Pancreas (tissue), 10 donors: ENCODE data around the gene NR4A2. TPM values are rescaled to one million over a fixed set of nuclear protein-coding genes. Genes with fewer than 3 reads are reported as not detected.

Experiments
- ATAC-seq, 4 donors: fragments of 200-7000 bp; cut with Tn5 transposase; one replicate each; pipeline versions ENCODE4 v1.8.0 to v1.9.1; 2020; ENCODE audit warnings: mild to moderate bottlenecking in 4 of 4, moderate library complexity in 4 of 4
- DNase-seq, 6 donors: peaks; one replicate each; pipeline ENCODE4 v3.0.0-alpha.2; 2020
- FAIRE-seq: peaks from 2 replicates; lab custom pipeline; 2012; peaks lifted over from hg19 to GRCh38; lab: Jason Lieb, UNC
- H3K27ac ChIP-seq, 4 donors: fragments of 200-600 bp; sonication (generic); 1 replicate in 3 of 4; 2 replicates in 1 of 4; pipeline versions ENCODE4 v1.5.0 to v1.8.0; 2020
- H3K27me3 ChIP-seq, 4 donors: fragments of 200-600 bp; one replicate each; pipeline ENCODE4 v1.8.0; 2021
- H3K36me3 ChIP-seq, 3 donors: fragments of 200-600 bp; sonication (generic) in 1 of 3; one replicate each; pipeline versions ENCODE4 v1.5.0 to v1.8.0; 2020 to 2021
- H3K4me1 ChIP-seq, 3 donors: fragments of 200-600 bp; one replicate each; pipeline ENCODE4 v1.8.0; 2021
- H3K4me3 ChIP-seq, 4 donors: fragments of 200-600 bp; sonication (generic) in 2 of 4; one replicate each; pipeline versions ENCODE4 v1.5.0 to v1.8.0; 2020 to 2021
- H3K9me3 ChIP-seq, 4 donors: fragments of 200-600 bp; one replicate each; pipeline ENCODE4 v1.8.0; 2021
- CTCF ChIP-seq, 4 donors: fragments of 200-600 bp; sonication (generic) in 3 of 4; IDR thresholded peaks; one replicate each; pipeline versions ENCODE4 v1.5.0 to v1.8.0; 2021; ENCODE audit warnings: antibody characterized with exemption in 4 of 4
- WGBS, 2 donors: extraction: QIAGEN DNeasy Blood & Tissue Kit; methylation state at CpG; one replicate each; pipeline ENCODE4 v1.1.7; 2013; 5-methylcytosine and 5-hydroxymethylcytosine counted together
- intact Hi-C, 3 donors: fragments of 100-400 bp; cut with DNase I; formaldehyde crosslinking; loops; one replicate each; pipeline versions ENCODE4 v1.11.1 to v1.14.2; 2022
- polyA plus RNA-seq, 2 donors: library from polyadenylated mRNA; stranded (reverse); fragments of 200-250 nt; gene quantifications; one replicate each; pipeline ENCODE4 v1.2.3, GENCODE V29; 2013
- total RNA-seq, 6 donors: library from RNA; stranded (reverse); fragmentation: NEBNext Ultra II Directional in 4 of 6; extraction: Animal tissue kit (Norgen Biotek cat#: 25700) in 4 of 6; gene quantifications; one replicate each; pipeline versions ENCODE4 v1.2.1 to v1.2.4, GENCODE V29; 2021 to 2023
- donor health status: healthy with polysubstance abuse.
- donor health status: DM: no; HTN: no; CAD: no; lungs with moderate emphysema.
- donor health status: DM: no; HTN: no; CAD: no.
- donor health status: control.
- donor health status: control.
- donor health status: Bipolar disorder and iron deficiency.
- donor health status: DM: yes; HTN: yes; CAD: no.
- donor health status: DM: no; HTN: no; CAD: no.
- donor health status: DM: no; HTN: no; CAD: no.
- donor health status: DM: yes; HTN: yes; CAD: no.

NR4A2 gene
- total and polyA plus RNA-seq, 8 donors: 1.3 to 18.0 (median 3.7) TPM

DNA sequence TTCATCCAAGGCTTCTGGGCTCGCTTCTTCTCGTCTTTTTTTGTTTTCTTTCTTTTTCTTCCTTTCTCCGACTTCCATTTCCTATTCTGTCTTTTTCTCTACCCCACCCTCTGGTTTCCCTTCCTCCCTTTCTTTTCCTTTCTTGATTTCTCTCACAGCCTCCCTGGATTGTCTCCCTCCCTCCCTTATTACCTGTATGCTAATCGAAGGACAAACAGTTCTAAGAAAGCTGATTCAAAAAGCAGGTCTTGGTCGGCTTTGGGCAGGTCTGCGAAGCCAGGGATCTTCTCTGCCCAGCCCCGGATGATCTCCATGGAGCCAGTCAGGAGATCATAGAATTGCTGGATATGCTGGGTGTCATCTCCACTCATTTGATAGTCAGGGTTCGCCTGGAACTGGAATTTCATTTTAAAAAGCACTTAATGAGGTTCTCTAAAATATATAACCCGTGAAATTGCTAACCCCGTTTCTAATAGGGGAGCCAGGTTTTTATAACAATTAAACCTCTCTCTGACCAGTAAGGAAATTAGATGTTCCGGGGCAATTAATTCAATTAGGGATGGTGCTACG is 5.9 kb downstream of the NR4A2 start:
- FAIRE-seq (no peak), ATAC-seq (no peak), DNase-seq (no peak)
- H3K36me3 ChIP-seq: peaks cover 0 to 30% (median 6%) of the 10 kb centered on the region in 3 donors
- H3K4me3 ChIP-seq: no peak overlapping the region
- H3K27ac ChIP-seq: no peak overlapping the region
- 89 to 92% methylated on average over 12 of the region's 12 CpGs for WGBS, 2 donors
- no peaks in the 10 kb centered on the region for H3K9me3 ChIP-seq
- no peak for TF ChIP-seq CTCF (IDR thresholded peaks at IDR 0.05)
- peaks cover 0 to 8% (median 0%) of the 10 kb centered on the region in 3 donors for H3K4me1 ChIP-seq
- no peaks in the 10 kb centered on the region for H3K27me3 ChIP-seq
- intact Hi-C loops: loop anchor here in 1 of 3 donors (10.0 kb wide), 1 partner anchor 268 kb away; no protein-coding TSS in a partner anchor

DNA sequence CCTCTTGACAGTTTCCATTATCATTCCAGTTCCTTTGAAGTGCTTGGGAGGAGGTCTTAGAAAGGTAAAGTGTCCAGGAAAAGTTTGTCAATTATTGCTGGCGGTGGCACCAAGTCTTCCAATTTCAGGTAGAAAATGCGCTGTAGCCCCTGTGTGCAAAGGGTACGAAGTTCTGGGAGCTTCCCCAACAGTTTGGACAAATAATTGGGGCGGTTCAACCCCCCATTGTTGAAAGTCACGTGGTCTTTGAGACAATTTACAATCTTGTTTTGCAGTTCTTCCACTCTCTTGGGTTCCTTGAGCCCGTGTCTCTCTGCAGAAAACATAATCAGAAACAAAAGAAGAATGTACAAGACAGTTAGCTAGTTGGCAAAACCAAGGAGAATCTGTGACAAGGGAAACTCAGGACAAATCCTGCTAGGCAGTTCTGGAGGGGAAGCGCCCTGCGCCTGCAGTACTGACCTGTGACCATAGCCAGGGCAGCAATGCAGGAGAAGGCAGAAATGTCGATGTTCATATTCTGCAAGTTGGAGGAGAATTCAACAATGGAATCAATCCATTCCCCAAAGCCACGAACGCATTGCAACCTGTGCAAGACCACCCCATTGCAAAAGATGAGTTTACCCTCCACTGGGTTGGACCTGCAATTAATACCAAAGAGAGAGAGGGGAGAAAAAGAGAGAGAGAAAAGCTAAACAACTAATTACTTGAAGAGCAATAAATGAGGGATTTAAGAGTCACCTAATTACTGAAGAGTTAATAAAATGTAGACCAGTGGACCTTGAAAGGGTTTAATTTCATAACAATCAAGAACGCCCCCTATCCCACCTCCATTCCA is 6.6 kb downstream of the NR4A2 start:
- intact Hi-C loops: loop anchor here in 1 of 3 donors (10.0 kb wide), 1 partner anchor 269 kb away; no protein-coding TSS in a partner anchor
- no peak for DNase-seq
- H3K36me3 ChIP-seq: peaks cover 0 to 30% (median 6%) of the 10 kb centered on the region in 3 donors
- 89 to 91% methylated on average over 12 of the region's 12 CpGs for WGBS, 2 donors
- TF ChIP-seq CTCF (IDR thresholded peaks at IDR 0.05): no peak
- peaks cover 0 to 7% (median 0%) of the 10 kb centered on the region in 3 donors for H3K4me1 ChIP-seq
- FAIRE-seq: no peak
- no peaks in the 10 kb centered on the region for H3K27me3 ChIP-seq
- H3K27ac ChIP-seq: no peak overlapping the region
- no peaks in the 10 kb centered on the region for H3K9me3 ChIP-seq
- ATAC-seq: no peak
- no peak overlapping the region for H3K4me3 ChIP-seq

DNA sequence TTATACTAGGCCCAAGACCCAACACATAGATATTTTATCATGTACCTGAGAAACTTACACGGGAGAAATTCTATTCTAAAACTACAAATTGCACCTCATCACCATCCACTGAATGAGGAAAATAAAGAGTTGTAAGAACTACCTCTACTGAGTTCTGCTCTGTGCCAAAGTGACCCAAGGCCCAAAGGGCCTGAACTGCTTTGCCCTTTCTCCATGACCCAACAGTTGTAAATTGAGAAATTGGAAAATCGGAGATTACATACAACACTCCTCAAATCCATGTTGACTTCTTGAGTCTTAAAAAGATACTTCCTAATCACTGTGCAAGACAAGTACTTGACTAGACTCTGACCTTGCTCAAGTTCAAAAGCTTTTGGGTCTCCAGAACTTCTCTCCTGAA is 8.8 kb downstream of the NR4A2 start:
- WGBS, 2 donors: 86 to 88% methylated on average over 2 of the region's 2 CpGs
- Histone ChIP-seq H3K27ac (no peak overlapping the region), H3K36me3 (peaks cover 0 to 23% (median 6%) of the 10 kb centered on the region in 3 donors), H3K4me3 (no peak overlapping the region), H3K4me1 (peaks cover 0 to 8% (median 0%) of the 10 kb centered on the region in 3 donors), H3K27me3 (no peaks in the 10 kb centered on the region), H3K9me3 (no peaks in the 10 kb centered on the region)
- FAIRE-seq (no peak), DNase-seq (no peak), ATAC-seq (no peak)
- intact Hi-C loops: loop anchor here in 1 of 3 donors (10.0 kb wide), 1 partner anchor 271 kb away; no protein-coding TSS in a partner anchor
- no peak for TF ChIP-seq CTCF (IDR thresholded peaks at IDR 0.05)

GRCh38 chr2:156322686-156323231 is 9.8 kb downstream of the NR4A2 start:
- H3K36me3 ChIP-seq: peaks cover 0 to 15% (median 6%) of the 10 kb centered on the region in 3 donors
- no peak for FAIRE-seq
- no peaks in the 10 kb centered on the region for H3K9me3 ChIP-seq
- peaks cover 0 to 8% (median 0%) of the 10 kb centered on the region in 3 donors for H3K4me1 ChIP-seq
- 49 to 52% methylated on average over 26 of the region's 26 CpGs for WGBS, 2 donors
- DNase-seq: no peak
- no peak overlapping the region for H3K4me3 ChIP-seq
- H3K27ac ChIP-seq: no peak overlapping the region
- no peak for ATAC-seq
- TF ChIP-seq CTCF (IDR thresholded peaks at IDR 0.05): no peak
- intact Hi-C loops: loop anchor here in 1 of 3 donors (10.0 kb wide), 1 partner anchor 272 kb away; no protein-coding TSS in a partner anchor
- H3K27me3 ChIP-seq: no peaks in the 10 kb centered on the region
